Skeletal muscle satellite cell (primary cell): ENCODE data around the gene ZNF710.
A peak's percentile ranks its signal among the peaks of the same experiment; 100 is the strongest.

Source experiments
- H3K27me3 ChIP-seq: 2 replicates; pipeline ENCODE4 v1.7.0; 2013; ENCODE audit warnings: low read length; ENCODE audit not compliant: control insufficient read depth, insufficient read depth
- H3K36me3 ChIP-seq: 2 replicates; pipeline ENCODE4 v1.7.0; 2013; ENCODE audit warnings: mild to moderate bottlenecking, control low read depth, low read length; ENCODE audit not compliant: insufficient read depth
- H3K4me1 ChIP-seq: 2 replicates; pipeline ENCODE4 v1.7.0; 2013; ENCODE audit warnings: low read length; ENCODE audit not compliant: control insufficient read depth, insufficient read depth
- H3K4me2 ChIP-seq: 2 replicates; pipeline ENCODE4 v1.7.0; 2013; ENCODE audit warnings: mild to moderate bottlenecking, low read length
- H3K4me3 ChIP-seq: 2 replicates; pipeline ENCODE4 v1.7.0; 2013; ENCODE audit warnings: low read length
- H3K9ac ChIP-seq: 2 replicates; pipeline ENCODE4 v1.7.0; 2013; ENCODE audit warnings: mild to moderate bottlenecking, low read depth, low read length, moderate library complexity
- H3K9me3 ChIP-seq: replicated peaks from 2 replicates; pipeline ENCODE4 v1.7.0; 2013; ENCODE audit warnings: mild to moderate bottlenecking, control low read depth, low read length

The ZNF710 gene

GRCh38 chr15:90035840-90036230 lies 34.7 kb downstream of the ZNF710 start:
- Histone ChIP-seq H3K4me2 (no peak overlapping the region), H3K27me3 (no peaks in the 10 kb centered on the region), H3K36me3 (no peaks in the 10 kb centered on the region), H3K9me3 (no peaks in the 10 kb centered on the region), H3K4me3 (no peak overlapping the region), H3K9ac (no peak overlapping the region), H3K4me1 (peaks cover 46% of the 10 kb centered on the region)

- peaks cover 41% of the 10 kb centered on the region for H3K4me1 ChIP-seq
Observed at GRCh38 chr15:90036343-90036742, 35.2 kb downstream of the ZNF710 start.

GRCh38 chr15:90036806-90037510 lies 35.8 kb downstream of the ZNF710 start:
- no peak overlapping the region for H3K9ac ChIP-seq
- H3K36me3 ChIP-seq: no peaks in the 10 kb centered on the region
- H3K9me3 ChIP-seq: no peaks in the 10 kb centered on the region
- H3K4me2 ChIP-seq: peak overlapping the region; percentile 38
- no peak overlapping the region for H3K4me3 ChIP-seq
- H3K27me3 ChIP-seq: no peaks in the 10 kb centered on the region
- H3K4me1 ChIP-seq: peaks cover 35% of the 10 kb centered on the region

More at GRCh38 chr15:90036343-90036742, 35.2 kb downstream of the ZNF710 start:
- Histone ChIP-seq H3K9me3 (no peaks in the 10 kb centered on the region), H3K9ac (no peak overlapping the region), H3K4me2 (no peak overlapping the region), H3K36me3 (no peaks in the 10 kb centered on the region), H3K4me3 (no peak overlapping the region), H3K27me3 (no peaks in the 10 kb centered on the region)

GRCh38 chr15:90037511-90037860 lies 36.4 kb downstream of the ZNF710 start:
- Histone ChIP-seq H3K36me3 (no peaks in the 10 kb centered on the region), H3K27me3 (no peaks in the 10 kb centered on the region), H3K4me3 (no peak overlapping the region), H3K9ac (no peak overlapping the region), H3K4me1 (peaks cover 35% of the 10 kb centered on the region), H3K4me2 (peak overlapping the region; percentile 38), H3K9me3 (no peaks in the 10 kb centered on the region)

- no peak overlapping the region for H3K4me3 ChIP-seq
- H3K9ac ChIP-seq: no peak overlapping the region
- no peaks in the 10 kb centered on the region for H3K27me3 ChIP-seq
- H3K9me3 ChIP-seq: no peaks in the 10 kb centered on the region
- H3K4me2 ChIP-seq: no peak overlapping the region
- H3K36me3 ChIP-seq: no peaks in the 10 kb centered on the region
- H3K4me1 ChIP-seq: peaks cover 35% of the 10 kb centered on the region
Observed at GRCh38 chr15:90037961-90038631, 37.0 kb downstream of the ZNF710 start.

GRCh38 chr15:90038632-90039095 lies 37.5 kb downstream of the ZNF710 start:
- no peaks in the 10 kb centered on the region for H3K27me3 ChIP-seq
- no peak overlapping the region for H3K4me3 ChIP-seq
- peaks cover 35% of the 10 kb centered on the region for H3K4me1 ChIP-seq
- H3K9ac ChIP-seq: no peak overlapping the region
- no peaks in the 10 kb centered on the region for H3K36me3 ChIP-seq
- no peaks in the 10 kb centered on the region for H3K9me3 ChIP-seq
- H3K4me2 ChIP-seq: no peak overlapping the region

- Histone ChIP-seq H3K27me3 (no peaks in the 10 kb centered on the region), H3K36me3 (no peaks in the 10 kb centered on the region), H3K4me3 (no peak overlapping the region), H3K4me2 (no peak overlapping the region), H3K9me3 (no peaks in the 10 kb centered on the region), H3K9ac (no peak overlapping the region), H3K4me1 (peaks cover 24% of the 10 kb centered on the region)
Observed at GRCh38 chr15:90039996-90040395, 38.9 kb downstream of the ZNF710 start.

GRCh38 chr15:90040618-90041017 lies 39.5 kb downstream of the ZNF710 start:
- Histone ChIP-seq H3K36me3 (no peaks in the 10 kb centered on the region), H3K4me3 (no peak overlapping the region), H3K9ac (no peak overlapping the region), H3K4me1 (peaks cover 18% of the 10 kb centered on the region), H3K9me3 (no peaks in the 10 kb centered on the region), H3K27me3 (no peaks in the 10 kb centered on the region), H3K4me2 (no peak overlapping the region)

GRCh38 chr15:90042356-90042755 lies 41.2 kb downstream of the ZNF710 start:
- Histone ChIP-seq H3K27me3 (no peaks in the 10 kb centered on the region), H3K4me1 (peaks cover 10% of the 10 kb centered on the region), H3K36me3 (no peaks in the 10 kb centered on the region), H3K4me2 (no peak overlapping the region), H3K9me3 (no peaks in the 10 kb centered on the region), H3K9ac (no peak overlapping the region), H3K4me3 (no peak overlapping the region)

- Histone ChIP-seq H3K9me3 (no peaks in the 10 kb centered on the region), H3K4me3 (no peak overlapping the region), H3K27me3 (no peaks in the 10 kb centered on the region), H3K9ac (no peak overlapping the region), H3K36me3 (no peaks in the 10 kb centered on the region), H3K4me1 (peaks cover 4% of the 10 kb centered on the region), H3K4me2 (no peak overlapping the region)
Observed at GRCh38 chr15:90042766-90043529, 41.8 kb downstream of the ZNF710 start.

- H3K36me3 ChIP-seq: no peaks in the 10 kb centered on the region
- no peaks in the 10 kb centered on the region for H3K9me3 ChIP-seq
- H3K27me3 ChIP-seq: no peaks in the 10 kb centered on the region
- H3K9ac ChIP-seq: no peak overlapping the region
- no peak overlapping the region for H3K4me2 ChIP-seq
- H3K4me3 ChIP-seq: no peak overlapping the region
- no peaks in the 10 kb centered on the region for H3K4me1 ChIP-seq
Observed at GRCh38 chr15:90043530-90044010, 42.4 kb downstream of the ZNF710 start.
